OCI-LY3 (cell line): ENCODE data around the gene NFYA.

Experiments used
- H2AFZ ChIP-seq: fragments of 200-600, 300-600 bp; shearing (Covaris generic); 2 replicates; pipeline ENCODE4 v1.6.0; 2014; ENCODE audit warnings: antibody characterized with exemption, low read depth, low read length
- H3K27ac ChIP-seq: fragments of 200-600, 300-600 bp; sonication (generic); 2 replicates; pipeline ENCODE4 v1.5.1; 2014; ENCODE audit warnings: mild to moderate bottlenecking, low read length, moderate library complexity, mixed read lengths
- H3K27me3 ChIP-seq: fragments of 200-600, 300-600 bp; sonication (generic); 2 replicates; pipeline ENCODE4 v1.6.1; 2014; ENCODE audit warnings: low read depth, low read length, mixed read lengths
- H3K36me3 ChIP-seq: fragments of 200-600, 300-600 bp; sonication (generic); replicated peaks from 2 replicates; pipeline ENCODE3; 2014; ENCODE audit warnings: low read depth, low read length, mixed read lengths
- H3K4me1 ChIP-seq: fragments of 300-600, 200-600 bp; sonication (generic); 2 replicates; pipeline ENCODE4 v1.6.1; 2014; ENCODE audit warnings: low read length, mixed read lengths
- H3K4me2 ChIP-seq: fragments of 200-600, 300-600 bp; sonication (generic); 2 replicates; pipeline ENCODE4 v1.6.1; 2014; ENCODE audit warnings: low read length, mixed read lengths
- H3K4me3 ChIP-seq: fragments of 300-600, 200-600 bp; sonication (generic); 2 replicates; pipeline ENCODE4 v1.5.1; 2014; ENCODE audit warnings: antibody characterized with exemption, mild to moderate bottlenecking, low read length, moderate library complexity
- H3K79me2 ChIP-seq: fragments of 300-600, 200-600 bp; shearing (Covaris generic); 2 replicates; pipeline ENCODE4 v1.6.1; 2014; ENCODE audit warnings: mild to moderate bottlenecking, low read length, mixed read lengths
- H3K9ac ChIP-seq: fragments of 300-600, 200-600 bp; shearing (Covaris generic); 2 replicates; pipeline ENCODE4 v1.6.0; 2014; ENCODE audit warnings: mild to moderate bottlenecking, low read length, moderate library complexity
- H3K9me3 ChIP-seq: fragments of 200-600, 300-600 bp; shearing (Covaris generic); 2 replicates; pipeline ENCODE4 v1.6.1; 2014; ENCODE audit warnings: low read length, mixed read lengths; ENCODE audit not compliant: insufficient read depth
- H4K20me1 ChIP-seq: fragments of 200-600, 300-600 bp; sonication (generic); 2 replicates; pipeline ENCODE4 v1.6.1; 2016; ENCODE audit warnings: low read length, mixed read lengths; ENCODE audit not compliant: insufficient read depth
- CTCF ChIP-seq: fragments of 200-600, 300-600 bp; sonication (generic); IDR thresholded peaks from 2 replicates; pipeline ENCODE4 v1.5.1; 2014; ENCODE audit warnings: antibody characterized with exemption, low read length, low read depth
- EZH2phosphoT487 ChIP-seq: fragments of 200-600 bp; shearing (Covaris generic); IDR thresholded peaks from 2 replicates; pipeline ENCODE4 v1.6.1; 2018; ENCODE audit warnings: antibody characterized with exemption, mixed run types, low read depth

Gene NFYA

GRCh38 chr6:41065550-41066026 is 7.2 kb upstream of the NFYA start:
- Histone ChIP-seq H3K4me3 (no peak overlapping the region), H3K27ac (no peak overlapping the region), H3K4me1 (peaks cover 2% of the 10 kb centered on the region), H3K9ac (no peak overlapping the region), H3K36me3 (peaks cover 57% of the 10 kb centered on the region), H3K9me3 (no peaks in the 10 kb centered on the region), H3K27me3 (no peaks in the 10 kb centered on the region), H4K20me1 (no peaks in the 10 kb centered on the region), H2AFZ (no peak overlapping the region), H3K79me2 (peaks cover 2% of the 10 kb centered on the region), H3K4me2 (no peak overlapping the region)
- no peak for TF ChIP-seq EZH2phosphoT487
- no peak for TF ChIP-seq CTCF

GRCh38 chr6:41066867-41067304 is 5.9 kb upstream of the NFYA start:
- Histone ChIP-seq H4K20me1 (no peaks in the 10 kb centered on the region), H3K4me2 (no peak overlapping the region), H3K27me3 (no peaks in the 10 kb centered on the region), H3K27ac (no peak overlapping the region), H3K9ac (no peak overlapping the region), H3K79me2 (peaks cover 9% of the 10 kb centered on the region), H3K4me3 (no peak overlapping the region), H2AFZ (no peak overlapping the region), H3K9me3 (no peaks in the 10 kb centered on the region), H3K36me3 (peaks cover 57% of the 10 kb centered on the region), H3K4me1 (peaks cover 8% of the 10 kb centered on the region)
- TF ChIP-seq EZH2phosphoT487 (no peak), CTCF (peak; percentile 94)

DNA sequence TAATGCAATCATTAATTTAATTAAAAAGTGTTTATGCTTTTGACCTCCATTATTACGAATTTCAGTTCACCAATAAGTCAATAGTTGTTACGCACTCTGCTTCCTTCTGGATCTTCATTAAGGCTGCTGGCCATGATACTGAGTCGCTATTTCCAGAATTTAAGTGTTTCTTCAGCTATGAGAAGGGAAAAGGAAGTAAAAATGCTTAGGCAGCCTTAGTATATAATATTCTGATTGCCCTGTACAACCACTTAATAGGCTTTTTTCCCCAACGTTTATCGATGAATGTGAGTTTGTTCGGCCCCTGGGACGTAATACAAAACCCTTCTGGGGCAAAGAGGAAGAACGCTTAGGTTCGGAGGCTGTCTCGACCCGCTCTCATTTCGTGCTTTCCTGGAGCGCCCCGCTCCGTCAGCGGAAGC is 1.3 kb upstream of the NFYA start:
- Histone ChIP-seq H3K9ac (peak overlapping the region; percentile 93), H3K9me3 (no peaks in the 10 kb centered on the region), H3K27me3 (no peaks in the 10 kb centered on the region), H3K36me3 (peaks cover 25% of the 10 kb centered on the region), H3K4me2 (peak overlapping the region; percentile 67), H3K27ac (peak overlapping the region; percentile 92), H3K79me2 (peaks cover 44% of the 10 kb centered on the region), H3K4me3 (peak overlapping the region; percentile 77), H2AFZ (0 out of 2 replicates have a peak overlapping the region, but pooled peaks have one; percentile 22), H3K4me1 (peaks cover 28% of the 10 kb centered on the region), H4K20me1 (peaks cover 27% of the 10 kb centered on the region)
- 0 out of 2 replicates have a peak, but pooled peaks have one; percentile 16 for TF ChIP-seq CTCF
- no peak for TF ChIP-seq EZH2phosphoT487

- peaks cover 31% of the 10 kb centered on the region for H3K4me1 ChIP-seq
- TF ChIP-seq EZH2phosphoT487 (no peak), CTCF (no peak)
- H3K36me3 ChIP-seq, result peaks cover 20% of the 10 kb centered on the region
- H2AFZ ChIP-seq, result peak within 1 kb of the TSS; percentile 52
- peaks cover 51% of the 10 kb centered on the region for H3K79me2 ChIP-seq
- peaks cover 32% of the 10 kb centered on the region for H4K20me1 ChIP-seq
- H3K9ac ChIP-seq, result peak within 1 kb of the TSS; percentile 97
- peak within 1 kb of the TSS; percentile 96 for H3K4me2 ChIP-seq
- H3K9me3 ChIP-seq, result no peaks in the 10 kb centered on the region
- no peaks in the 10 kb centered on the region for H3K27me3 ChIP-seq
- H3K27ac ChIP-seq, result peak within 1 kb of the TSS; percentile 92
- peak within 1 kb of the TSS; percentile 77 for H3K4me3 ChIP-seq
Measured at GRCh38 chr6:41071923-41072835, 595 bp upstream of the NFYA start, which contains the start of gene OARD1. OARD1 (minus strand) TSS chr6:41072356; CDS start chr6:41071634, 722 bp downstream.
